CD4-positive, alpha-beta T cell treated with Interleukin-17A for 4 hours (primary cell): Measurements from ENCODE around the gene YTHDC1.

ENCODE experiments used
- DNase-seq: peaks from one replicate; pipeline ENCODE4 v3.0.0-alpha.2; 2020; ENCODE audit warnings: mixed read lengths

The YTHDC1 gene

GRCh38 chr4:68358988-68359387, 9.1 kb upstream of the YTHDC1 start:
- no peak for DNase-seq

- no peak for DNase-seq
Observed at GRCh38 chr4:68352791-68353190, 2.9 kb upstream of the YTHDC1 start.

- no peak for DNase-seq
Observed at GRCh38 chr4:68349279-68349648, 626 bp downstream of the YTHDC1 start.

- DNase-seq, result no peak
Observed at GRCh38 chr4:68348577-68348976, 1.3 kb downstream of the YTHDC1 start.

- no peak for DNase-seq
Observed at GRCh38 chr4:68347845-68348244, 2.0 kb downstream of the YTHDC1 start.

- DNase-seq, result no peak
Observed at GRCh38 chr4:68346461-68346860, 3.4 kb downstream of the YTHDC1 start.

- DNase-seq, result no peak
Observed at GRCh38 chr4:68344785-68345184, 5.1 kb downstream of the YTHDC1 start.

GRCh38 chr4:68344049-68344448, 5.8 kb downstream of the YTHDC1 start:
- no peak for DNase-seq

- DNase-seq, result no peak
Observed at GRCh38 chr4:68342134-68342533, 7.8 kb downstream of the YTHDC1 start.

GRCh38 chr4:68338625-68339024, 11.3 kb downstream of the YTHDC1 start:
- DNase-seq, result no peak

GRCh38 chr4:68337522-68337921, 12.4 kb downstream of the YTHDC1 start:
- no peak for DNase-seq

- no peak for DNase-seq
Observed at GRCh38 chr4:68337004-68337403, 12.9 kb downstream of the YTHDC1 start.

GRCh38 chr4:68336530-68336929, 13.4 kb downstream of the YTHDC1 start:
- DNase-seq, result no peak

GRCh38 chr4:68326141-68326540, 23.7 kb downstream of the YTHDC1 start:
- DNase-seq, result no peak

GRCh38 chr4:68324519-68325262, 25.2 kb downstream of the YTHDC1 start:
- DNase-seq, result no peak

- no peak for DNase-seq
Observed at GRCh38 chr4:68319040-68319439, 30.9 kb downstream of the YTHDC1 start.

GRCh38 chr4:68316193-68316969, 33.5 kb downstream of the YTHDC1 start:
- no peak for DNase-seq

- DNase-seq, result no peak
Observed at GRCh38 chr4:68310651-68311247, 39.1 kb downstream of the YTHDC1 start.

GRCh38 chr4:68304731-68305130, 45.2 kb downstream of the YTHDC1 start:
- DNase-seq, result no peak

GRCh38 chr4:68299492-68300457, 50.1 kb downstream of the YTHDC1 start:
- no peak for DNase-seq

GRCh38 chr4:68297137-68297536, 52.8 kb downstream of the YTHDC1 start:
- no peak for DNase-seq

- no peak for DNase-seq
Observed at GRCh38 chr4:68291256-68291655, 58.6 kb downstream of the YTHDC1 start.

- no peak for DNase-seq
Observed at GRCh38 chr4:68288393-68288740, 61.5 kb downstream of the YTHDC1 start.
